K562 treated with DMSO at 1 percent for 48 hours (cell line): ENCODE results near the gene URB2. TPM values are rescaled to one million over a fixed set of nuclear protein-coding genes. Genes with fewer than 3 reads are reported as not detected.

ENCODE experiments used
- total RNA-seq: library from RNA; unstranded; fragments of 300-600 nt; gene quantifications from 2 replicates; pipeline ENCODE4 v1.2.3, GENCODE V29; 2022; ENCODE audit warnings: low replicate concordance; ENCODE audit errors: extremely low read depth

Gene URB2
- not detected in 2 replicates for total RNA-seq

GRCh38 chr1:229625915-229626831 lies at the start of gene URB2, which contains the start of gene TAF5L:
URB2 (plus strand) TSS chr1:229626247; CDS start chr1:229627634, 1,387 bp downstream.
TAF5L (minus strand) TSS chr1:229626122; CDS start chr1:229614482, 11,640 bp downstream.

Other genes starting within 250 kb of the URB2 start
- gene ACTA1, start 192.2 kb upstream of the URB2 start, total RNA-seq, result not detected in 2 replicates
- gene NUP133, start 117.9 kb upstream of the URB2 start, total RNA-seq, result not detected in 2 replicates
- not detected in 2 replicates for gene ABCB10, start 67.5 kb upstream of the URB2 start, total RNA-seq
- gene TAF5L, start 125 bp upstream of the URB2 start, total RNA-seq, result not detected in 2 replicates